Mammary epithelial cell (primary cell): ENCODE data around the gene UAP1.

ENCODE experiments used
- CTCF ChIP-seq, 2 donors: IDR thresholded peaks in 1 of 2; conservative IDR thresholded peaks in 1 of 2; 2 replicates each; pipeline ENCODE4 v1.5.1; 2011 to 2012; ENCODE audit warnings: inconsistent platforms in 2 of 2, low read length in 2 of 2, mild to moderate bottlenecking in 2 of 2, control low read depth in 1 of 2, low read depth in 1 of 2; ENCODE audit not compliant: insufficient read depth in 1 of 2; ENCODE audit errors: extremely low read depth in 1 of 2
- EZH2 ChIP-seq: IDR thresholded peaks from 2 replicates; pipeline ENCODE4 v1.6.1; 2012; ENCODE audit warnings: low read length, inconsistent platforms, borderline replicate concordance

GRCh38 chr1:162587347-162587746, 25.8 kb downstream of the UAP1 start:
- TF ChIP-seq CTCF (conservative IDR thresholded peaks at IDR 0.05 in 1 of 2, IDR thresholded peaks at IDR 0.05 in 1 of 2; ENCODE audit: extremely low read depth in 1 of 2, insufficient read depth in 1 of 2, low read depth in 1 of 2, low read length in 2 of 2) (no peak), EZH2 (no peak)
